Liver (tissue), 9 donors: ENCODE results near the gene CCDC86. TPM values are rescaled to one million over a fixed set of nuclear protein-coding genes. Genes with fewer than 3 reads are reported as not detected.

Experiments
- DNase-seq: peaks from one replicate; pipeline ENCODE4 v3.0.0-alpha.2; 2017; ENCODE audit warnings: low spot score
- H3K27ac ChIP-seq, 2 donors: one replicate each; pipeline ENCODE4 v1.7.0; 2013; ENCODE audit warnings: inconsistent platforms in 2 of 2, low read length in 2 of 2, control low read depth in 1 of 2, low read depth in 1 of 2, mild to moderate bottlenecking in 1 of 2
- H3K27me3 ChIP-seq, 4 donors: one replicate each; pipeline versions ENCODE4 v1.6.1 to v1.7.0; 2013; ENCODE audit warnings: low read length in 3 of 4, inconsistent platforms in 1 of 4, mild to moderate bottlenecking in 1 of 4, moderate library complexity in 1 of 4; ENCODE audit not compliant: control insufficient read depth in 4 of 4, insufficient read depth in 4 of 4
- H3K36me3 ChIP-seq, 4 donors: one replicate each; pipeline versions ENCODE4 v1.6.1 to v1.7.0; 2013; ENCODE audit warnings: low read length in 3 of 4, mild to moderate bottlenecking in 3 of 4, low read depth in 1 of 4, moderate library complexity in 1 of 4; ENCODE audit not compliant: control insufficient read depth in 4 of 4, insufficient read depth in 3 of 4
- H3K4me1 ChIP-seq, 4 donors: one replicate each; pipeline versions ENCODE4 v1.6.1 to v1.7.0; 2013; ENCODE audit warnings: low read length in 3 of 4, mild to moderate bottlenecking in 3 of 4, moderate library complexity in 1 of 4; ENCODE audit not compliant: control insufficient read depth in 4 of 4, insufficient read depth in 4 of 4
- H3K4me3 ChIP-seq, 3 donors: one replicate each; pipeline versions ENCODE4 v1.6.1 to v1.7.0; 2013; ENCODE audit warnings: low read length in 3 of 3, control low read depth in 1 of 3, low read depth in 1 of 3, mild to moderate bottlenecking in 1 of 3
- H3K9ac ChIP-seq, 2 donors: one replicate each; pipeline ENCODE4 v1.7.0; 2013; ENCODE audit warnings: low read length in 2 of 2, mild to moderate bottlenecking in 2 of 2, moderate library complexity in 2 of 2, control low read depth in 1 of 2, low read depth in 1 of 2
- H3K9me3 ChIP-seq, 4 donors: one replicate each; pipeline versions ENCODE4 v1.6.1 to v1.7.0; 2013; ENCODE audit warnings: low read length in 3 of 4; ENCODE audit not compliant: control insufficient read depth in 4 of 4
- FOXA2 ChIP-seq: IDR thresholded peaks from 2 replicates; pipeline ENCODE4 v1.6.1; 2016; ENCODE audit warnings: antibody characterized with exemption
- GABPA ChIP-seq, 2 donors: IDR thresholded peaks in 1 of 2; conservative IDR thresholded peaks in 1 of 2; 2 replicates each; pipeline ENCODE4 v1.6.1; 2016; ENCODE audit warnings: antibody characterized with exemption in 2 of 2, mild to moderate bottlenecking in 1 of 2, moderate library complexity in 1 of 2
- HNF4G ChIP-seq: IDR thresholded peaks from 2 replicates; pipeline ENCODE4 v1.6.1; 2016; ENCODE audit warnings: antibody characterized with exemption
- JUND ChIP-seq, 2 donors: IDR thresholded peaks; 2 replicates each; pipeline ENCODE4 v1.6.1; 2016; ENCODE audit warnings: antibody characterized with exemption in 2 of 2
- RAD21 ChIP-seq, 2 donors: IDR thresholded peaks; 2 replicates each; pipeline ENCODE4 v1.6.1; 2016; ENCODE audit warnings: antibody characterized with exemption in 2 of 2, mild to moderate bottlenecking in 2 of 2
- SP1 ChIP-seq: IDR thresholded peaks from 2 replicates; pipeline ENCODE4 v1.6.1; 2018; ENCODE audit warnings: antibody characterized with exemption, mild to moderate bottlenecking
- YY1 ChIP-seq: IDR thresholded peaks from 2 replicates; pipeline ENCODE4 v1.6.1; 2016; ENCODE audit warnings: antibody characterized with exemption, mild to moderate bottlenecking
- ZBTB33 ChIP-seq: IDR thresholded peaks from 2 replicates; pipeline ENCODE4 v1.6.1; 2016; ENCODE audit warnings: antibody characterized with exemption
- WGBS: extraction: QIAGEN DNeasy Blood & Tissue Kit; methylation state at CpG from one replicate; pipeline ENCODE4 v1.1.7; 2013; 5-methylcytosine and 5-hydroxymethylcytosine counted together
- polyA plus RNA-seq, 2 donors: library from polyadenylated mRNA; stranded (reverse) in 1 of 2; unstranded in 1 of 2; fragments of 200-250 nt in 1 of 2; fragments of >200 nt in 1 of 2; fragmentation: Nextera tagmentation in 1 of 2; extraction: Ambion mirVana in 1 of 2; gene quantifications; one replicate each; pipeline versions ENCODE4 v1.2.1 to v1.2.3, GENCODE V29; 2013 to 2015
- total RNA-seq, 2 donors: library from RNA; depleted of rRNA; stranded (reverse); fragments of >200 nt; gene quantifications; one replicate each; pipeline ENCODE4 v1.2.3, GENCODE V29; 2014
- TF ChIP-seq, protein P1 (sequence below): IDR thresholded peaks from 2 replicates; pipeline ENCODE4 v1.6.1; 2016; ENCODE audit warnings: antibody characterized with exemption
- TF ChIP-seq, protein P2 (sequence below): fragments of 150-350 bp; IDR thresholded peaks from 2 replicates; pipeline ENCODE4 v1.5.1; 2017; ENCODE audit warnings: improper control_type of control experiment, low read depth, low read length; ENCODE audit not compliant: missing input control
- donor health status: healthy.
- donor health status: healthy.
- donor health status: healthy.
- donor health status: healthy.
- donor health status: healthy.

The CCDC86 gene
- total and polyA plus RNA-seq, 4 donors = 5.0 to 9.4 (median 5.7) TPM

GRCh38 chr11:60866911-60867870 is 25.3 kb downstream of the CCDC86 start, which contains the start of gene ZP1 (continued):
- TF ChIP-seq, protein P1, sequence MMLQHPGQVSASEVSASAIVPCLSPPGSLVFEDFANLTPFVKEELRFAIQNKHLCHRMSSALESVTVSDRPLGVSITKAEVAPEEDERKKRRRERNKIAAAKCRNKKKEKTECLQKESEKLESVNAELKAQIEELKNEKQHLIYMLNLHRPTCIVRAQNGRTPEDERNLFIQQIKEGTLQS = no peak
- TF ChIP-seq FOXA2 = no peak

GRCh38 chr11:60867871-60868681 is 26.2 kb downstream of the CCDC86 start:
- TF ChIP-seq SP1 (no peak), HNF4G (no peak), GABPA (IDR thresholded peaks at IDR 0.05 in 1 of 2, conservative IDR thresholded peaks at IDR 0.05 in 1 of 2) (no peak)
- TF ChIP-seq, protein P1 = no peak
- no peak for DNase-seq
- H3K9me3 ChIP-seq = no peaks in the 10 kb centered on the region
- H3K4me1 ChIP-seq = peaks cover 0 to 8% (median 4%) of the 10 kb centered on the region in 4 donors
- H3K36me3 ChIP-seq = no peaks in the 10 kb centered on the region
- WGBS = 84% methylated on average over 10 of the region's 10 CpGs
- no peak overlapping the region for H3K9ac ChIP-seq
- no peak overlapping the region for H3K27ac ChIP-seq
- no peak overlapping the region for H3K4me3 ChIP-seq
- no peaks in the 10 kb centered on the region for H3K27me3 ChIP-seq

DNA sequence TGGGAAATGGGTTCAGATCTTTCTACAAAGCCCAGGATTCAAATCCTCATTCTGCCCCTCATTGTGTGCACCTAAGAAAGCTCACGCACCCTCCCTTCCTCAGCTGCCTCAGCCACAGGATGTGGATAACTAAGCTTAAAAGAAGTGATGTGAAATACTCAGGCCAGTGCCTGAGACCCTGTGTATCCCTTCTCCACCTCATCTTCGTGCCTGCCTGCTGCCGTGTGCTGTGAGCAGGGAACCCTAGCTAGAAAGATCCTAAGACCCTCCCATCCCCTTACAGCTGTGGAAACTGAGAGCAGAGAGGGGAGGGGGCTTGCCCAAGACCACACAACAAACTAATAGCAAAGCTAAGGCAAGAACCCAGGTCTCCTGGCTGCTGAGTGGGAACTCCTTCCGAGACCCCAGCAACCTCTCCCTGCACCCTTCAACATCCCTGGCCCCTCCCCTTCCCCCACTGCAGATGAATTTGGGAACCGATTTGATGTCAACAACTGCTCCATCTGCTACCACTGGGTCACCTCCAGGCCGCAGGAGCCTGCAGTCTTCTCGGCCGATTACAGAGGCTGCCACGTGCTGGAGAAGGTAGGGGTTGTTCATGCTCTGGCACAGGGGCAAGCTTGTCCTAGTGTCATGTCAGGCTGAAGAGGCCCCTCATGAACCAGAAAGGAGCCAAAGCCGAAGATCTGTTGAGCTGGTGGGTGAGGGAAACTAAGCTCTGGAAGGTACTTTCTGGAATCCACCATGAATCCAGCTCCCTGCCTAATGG is 27.0 kb downstream of the CCDC86 start:
- H3K36me3 ChIP-seq = no peaks in the 10 kb centered on the region
- no peak overlapping the region for H3K9ac ChIP-seq
- 87% methylated on average over 10 of the region's 10 CpGs for WGBS
- no peaks in the 10 kb centered on the region for H3K9me3 ChIP-seq
- no peak for DNase-seq
- H3K4me1 ChIP-seq = peaks cover 0 to 8% (median 4%) of the 10 kb centered on the region in 4 donors
- TF ChIP-seq ZBTB33 (no peak), JUND (IDR thresholded peaks at IDR 0.05) (no peak), FOXA2 (no peak), YY1 (no peak), RAD21 (IDR thresholded peaks at IDR 0.05) (no peak), GABPA (IDR thresholded peaks at IDR 0.05 in 1 of 2, conservative IDR thresholded peaks at IDR 0.05 in 1 of 2) (no peak)
- TF ChIP-seq, protein P1 = no peak
- TF ChIP-seq, protein P2, sequence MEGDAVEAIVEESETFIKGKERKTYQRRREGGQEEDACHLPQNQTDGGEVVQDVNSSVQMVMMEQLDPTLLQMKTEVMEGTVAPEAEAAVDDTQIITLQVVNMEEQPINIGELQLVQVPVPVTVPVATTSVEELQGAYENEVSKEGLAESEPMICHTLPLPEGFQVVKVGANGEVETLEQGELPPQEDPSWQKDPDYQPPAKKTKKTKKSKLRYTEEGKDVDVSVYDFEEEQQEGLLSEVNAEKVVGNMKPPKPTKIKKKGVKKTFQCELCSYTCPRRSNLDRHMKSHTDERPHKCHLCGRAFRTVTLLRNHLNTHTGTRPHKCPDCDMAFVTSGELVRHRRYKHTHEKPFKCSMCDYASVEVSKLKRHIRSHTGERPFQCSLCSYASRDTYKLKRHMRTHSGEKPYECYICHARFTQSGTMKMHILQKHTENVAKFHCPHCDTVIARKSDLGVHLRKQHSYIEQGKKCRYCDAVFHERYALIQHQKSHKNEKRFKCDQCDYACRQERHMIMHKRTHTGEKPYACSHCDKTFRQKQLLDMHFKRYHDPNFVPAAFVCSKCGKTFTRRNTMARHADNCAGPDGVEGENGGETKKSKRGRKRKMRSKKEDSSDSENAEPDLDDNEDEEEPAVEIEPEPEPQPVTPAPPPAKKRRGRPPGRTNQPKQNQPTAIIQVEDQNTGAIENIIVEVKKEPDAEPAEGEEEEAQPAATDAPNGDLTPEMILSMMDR = no peak
- H3K27ac ChIP-seq = no peak overlapping the region
- no peak overlapping the region for H3K4me3 ChIP-seq
- no peaks in the 10 kb centered on the region for H3K27me3 ChIP-seq
